ENCODE measurements around the gene TIMM10.

DNA sequence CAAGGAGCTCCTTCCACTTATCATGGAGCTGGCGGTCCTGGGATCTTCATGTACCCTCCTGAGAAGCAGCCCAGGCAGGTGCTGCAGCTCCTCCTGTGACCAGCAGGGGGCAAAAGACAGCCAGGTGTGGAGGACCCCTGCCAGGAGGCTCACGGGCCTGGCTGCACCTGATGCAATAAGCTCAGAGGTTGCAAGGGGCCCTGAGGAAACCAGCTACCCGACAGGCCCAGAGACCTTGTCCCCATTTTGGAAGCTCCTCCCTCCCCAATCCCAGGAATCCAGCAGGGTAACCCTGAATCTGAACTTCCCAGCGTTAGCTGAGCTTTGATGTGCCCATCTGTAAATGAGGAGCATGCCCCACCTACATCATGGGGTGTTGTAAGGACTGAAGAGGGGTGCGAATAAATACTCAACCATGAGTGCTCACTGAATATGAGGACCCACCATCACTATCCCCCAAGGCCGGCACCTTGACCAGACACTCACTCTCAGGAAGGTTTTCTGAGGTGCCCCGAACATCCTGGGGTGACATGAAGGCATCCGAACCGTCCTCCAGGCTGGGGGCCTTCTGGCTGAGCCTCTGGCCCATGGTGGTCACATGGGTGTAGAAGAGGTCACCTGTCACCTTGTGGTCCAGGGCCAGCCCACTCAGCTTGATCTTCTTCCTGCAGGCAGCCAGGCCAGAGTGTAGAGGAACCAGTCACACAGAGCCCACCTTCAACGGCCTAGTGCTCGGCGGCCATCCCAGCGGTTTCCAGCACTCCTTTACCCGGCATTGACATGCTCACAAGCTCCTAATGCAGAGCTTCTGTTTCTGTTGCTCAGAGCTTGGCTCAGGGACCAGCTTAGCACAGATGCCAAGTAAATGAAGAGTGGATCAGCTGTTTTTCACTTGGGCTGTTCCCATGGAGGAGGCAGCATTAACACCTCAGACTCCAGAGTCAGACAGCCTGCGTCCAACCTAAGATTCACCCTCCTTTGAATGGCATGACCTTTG lies 36.7 kb downstream of the TIMM10 start:
- TF ChIP-seq, protein P1, sequence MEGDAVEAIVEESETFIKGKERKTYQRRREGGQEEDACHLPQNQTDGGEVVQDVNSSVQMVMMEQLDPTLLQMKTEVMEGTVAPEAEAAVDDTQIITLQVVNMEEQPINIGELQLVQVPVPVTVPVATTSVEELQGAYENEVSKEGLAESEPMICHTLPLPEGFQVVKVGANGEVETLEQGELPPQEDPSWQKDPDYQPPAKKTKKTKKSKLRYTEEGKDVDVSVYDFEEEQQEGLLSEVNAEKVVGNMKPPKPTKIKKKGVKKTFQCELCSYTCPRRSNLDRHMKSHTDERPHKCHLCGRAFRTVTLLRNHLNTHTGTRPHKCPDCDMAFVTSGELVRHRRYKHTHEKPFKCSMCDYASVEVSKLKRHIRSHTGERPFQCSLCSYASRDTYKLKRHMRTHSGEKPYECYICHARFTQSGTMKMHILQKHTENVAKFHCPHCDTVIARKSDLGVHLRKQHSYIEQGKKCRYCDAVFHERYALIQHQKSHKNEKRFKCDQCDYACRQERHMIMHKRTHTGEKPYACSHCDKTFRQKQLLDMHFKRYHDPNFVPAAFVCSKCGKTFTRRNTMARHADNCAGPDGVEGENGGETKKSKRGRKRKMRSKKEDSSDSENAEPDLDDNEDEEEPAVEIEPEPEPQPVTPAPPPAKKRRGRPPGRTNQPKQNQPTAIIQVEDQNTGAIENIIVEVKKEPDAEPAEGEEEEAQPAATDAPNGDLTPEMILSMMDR (IDR thresholded peaks at IDR 0.05; ENCODE audit: low read length): peak; percentile 94
- no peak for TF ChIP-seq EZH2 (IDR thresholded peaks at IDR 0.05; ENCODE audit: borderline replicate concordance, low read length)
